Stimulated activated CD4-positive, alpha-beta T cell treated with anti-CD3 and anti-CD28 coated beads, TNF-alpha, amount 100 ng/mL, for 24 hours (primary cell): ENCODE measurements around the gene SMYD3.

Experiments
- DNase-seq, 3 experiments: peaks; one replicate each; pipeline ENCODE4 v3.0.0-alpha.2; 2020; ENCODE audit warnings: low read depth in 3 of 3

The SMYD3 gene

DNA sequence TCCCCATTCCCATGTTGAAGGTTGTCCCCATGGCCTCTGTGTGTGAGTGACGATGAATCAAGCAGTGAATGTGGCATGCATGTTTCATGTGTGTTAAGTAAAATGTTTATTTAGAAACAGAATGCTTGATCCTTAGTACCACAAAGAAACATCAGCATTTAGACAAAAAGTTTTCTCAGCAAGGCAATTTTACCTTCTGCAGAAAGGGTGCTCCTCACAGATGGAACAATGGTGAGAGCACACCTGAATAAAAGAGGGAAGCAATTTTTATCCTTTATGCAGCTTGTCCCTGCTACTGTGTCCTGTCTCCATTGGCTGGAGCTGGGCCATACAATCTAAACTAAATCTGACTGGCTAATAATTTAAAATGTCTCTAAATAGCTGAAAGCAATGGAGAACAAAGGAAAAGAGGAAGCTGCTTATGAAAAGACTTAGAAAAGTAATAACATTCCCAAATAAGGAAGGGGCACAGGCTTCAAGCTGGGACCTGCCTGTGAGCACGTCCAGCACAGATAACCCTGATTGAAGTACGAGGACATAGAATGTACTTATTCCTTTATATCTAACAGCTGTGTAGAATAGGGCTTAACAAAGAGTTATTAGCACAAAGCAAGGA is 8.4 kb upstream of the SMYD3 start:
- DNase-seq = no peak

DNA sequence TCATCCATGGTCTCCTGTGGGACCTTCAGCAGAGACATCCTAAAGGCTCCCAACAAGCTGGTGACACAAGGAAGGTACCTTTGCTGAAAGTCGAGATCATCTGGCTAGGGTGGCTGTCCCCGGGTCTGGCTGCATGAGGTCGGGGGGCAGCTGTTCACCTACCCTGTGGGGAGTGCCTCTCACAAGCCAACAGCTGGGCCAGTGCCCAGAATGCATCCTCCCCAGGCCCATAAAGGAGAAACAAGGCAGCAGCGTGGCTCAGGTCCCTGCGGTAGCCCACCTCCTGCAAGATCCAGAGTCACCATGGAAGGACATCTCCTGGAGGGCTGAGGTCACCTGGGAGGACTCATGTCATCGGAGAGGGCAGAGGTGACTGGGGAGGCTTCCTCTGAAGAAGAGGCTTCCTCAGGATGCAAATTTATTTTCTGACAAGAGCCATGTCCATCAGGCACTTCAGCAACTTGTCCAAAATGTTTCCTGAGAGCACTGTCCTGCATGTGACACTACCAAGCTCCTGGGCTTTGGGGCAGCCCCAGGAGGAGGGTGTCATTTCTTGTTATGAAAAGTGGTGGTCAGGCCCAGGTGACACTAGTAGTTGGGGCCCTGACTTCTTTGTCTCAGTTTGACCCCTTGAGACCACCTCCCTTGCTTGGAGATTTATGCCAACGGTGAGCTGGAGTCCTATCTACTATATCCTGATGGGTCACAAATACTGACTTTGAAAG is 6.7 kb upstream of the SMYD3 start:
- no peak for DNase-seq

DNA sequence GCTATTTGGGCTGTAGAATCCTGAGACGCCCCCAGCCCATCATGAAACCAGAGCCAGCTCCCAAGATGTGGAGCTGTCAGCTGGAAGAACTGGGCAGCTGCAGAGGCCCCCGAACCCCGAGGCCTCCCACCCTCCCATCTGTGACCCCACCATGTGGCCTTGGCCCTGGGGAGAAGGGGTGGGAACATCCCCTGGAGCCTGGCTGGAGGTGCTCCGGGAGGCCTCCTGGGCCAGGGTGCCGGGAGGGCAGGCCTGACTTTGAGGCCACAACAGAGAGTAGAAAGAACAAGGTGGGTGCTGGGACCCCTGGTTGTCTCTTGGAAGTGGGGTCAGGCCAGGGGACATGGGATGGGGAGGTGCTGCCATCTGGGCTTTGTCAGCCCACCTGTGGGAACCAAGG is 6.0 kb upstream of the SMYD3 start:
- DNase-seq = no peak

DNA sequence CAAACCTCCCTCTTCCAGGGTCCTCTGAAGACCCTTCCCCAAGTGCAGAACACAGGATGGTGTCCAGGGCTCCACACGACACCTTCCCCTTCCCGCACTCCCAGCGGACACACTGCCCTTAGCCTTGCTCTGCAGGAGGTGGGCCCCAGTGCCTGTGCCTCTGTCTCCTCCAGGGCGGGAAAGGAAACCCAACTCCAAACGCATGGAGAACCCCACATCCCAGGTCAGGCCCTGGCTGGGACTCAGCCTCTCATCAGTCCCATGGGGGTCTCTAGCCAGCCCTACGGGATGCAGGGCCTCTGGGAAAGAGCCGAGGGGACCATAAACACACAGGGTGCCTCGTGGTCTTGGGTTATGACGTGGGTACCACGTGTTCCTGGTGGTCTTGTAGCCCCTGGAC is 5.6 kb upstream of the SMYD3 start:
- no peak for DNase-seq

DNA sequence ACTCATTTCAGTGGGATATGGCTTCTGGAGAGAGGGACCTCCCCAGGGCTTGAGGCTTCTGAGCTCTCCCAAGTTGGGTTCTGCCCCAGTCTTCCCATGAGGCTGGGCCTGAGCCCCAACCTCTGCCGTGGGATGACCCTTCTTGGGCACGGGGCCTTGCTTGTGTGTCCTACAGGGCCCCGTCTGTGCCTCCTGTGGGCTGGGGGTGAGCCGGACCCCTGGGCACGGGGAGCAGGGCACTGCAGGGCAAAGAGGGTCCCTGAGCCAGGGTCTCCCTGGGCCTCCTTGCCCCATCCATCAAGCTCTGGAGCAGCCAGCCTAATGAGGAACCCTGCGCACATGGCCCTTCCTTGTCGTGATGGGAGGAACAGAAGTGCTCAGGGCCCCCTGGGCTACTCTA is 5.2 kb upstream of the SMYD3 start:
- no peak for DNase-seq

DNA sequence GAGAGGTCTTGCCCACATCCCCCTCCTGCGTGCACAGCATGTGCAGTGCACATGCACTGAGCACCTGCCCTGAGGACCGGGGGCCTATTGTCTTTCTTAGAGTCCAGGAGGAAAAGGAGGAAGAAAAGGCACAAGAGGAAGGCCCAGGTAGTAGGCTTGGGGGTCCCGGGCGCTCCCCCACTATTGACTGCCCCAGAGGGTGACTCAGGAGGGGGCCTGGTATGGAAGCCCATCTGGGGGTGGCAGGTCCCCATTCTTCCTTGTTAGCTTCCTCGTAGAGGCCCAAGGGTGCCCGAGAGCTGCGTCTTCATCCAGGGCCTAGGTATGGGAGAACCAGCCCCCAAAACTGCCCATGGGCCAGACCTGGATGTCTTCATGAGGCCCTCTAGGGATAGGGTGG is 4.1 kb upstream of the SMYD3 start:
- no peak for DNase-seq

DNA sequence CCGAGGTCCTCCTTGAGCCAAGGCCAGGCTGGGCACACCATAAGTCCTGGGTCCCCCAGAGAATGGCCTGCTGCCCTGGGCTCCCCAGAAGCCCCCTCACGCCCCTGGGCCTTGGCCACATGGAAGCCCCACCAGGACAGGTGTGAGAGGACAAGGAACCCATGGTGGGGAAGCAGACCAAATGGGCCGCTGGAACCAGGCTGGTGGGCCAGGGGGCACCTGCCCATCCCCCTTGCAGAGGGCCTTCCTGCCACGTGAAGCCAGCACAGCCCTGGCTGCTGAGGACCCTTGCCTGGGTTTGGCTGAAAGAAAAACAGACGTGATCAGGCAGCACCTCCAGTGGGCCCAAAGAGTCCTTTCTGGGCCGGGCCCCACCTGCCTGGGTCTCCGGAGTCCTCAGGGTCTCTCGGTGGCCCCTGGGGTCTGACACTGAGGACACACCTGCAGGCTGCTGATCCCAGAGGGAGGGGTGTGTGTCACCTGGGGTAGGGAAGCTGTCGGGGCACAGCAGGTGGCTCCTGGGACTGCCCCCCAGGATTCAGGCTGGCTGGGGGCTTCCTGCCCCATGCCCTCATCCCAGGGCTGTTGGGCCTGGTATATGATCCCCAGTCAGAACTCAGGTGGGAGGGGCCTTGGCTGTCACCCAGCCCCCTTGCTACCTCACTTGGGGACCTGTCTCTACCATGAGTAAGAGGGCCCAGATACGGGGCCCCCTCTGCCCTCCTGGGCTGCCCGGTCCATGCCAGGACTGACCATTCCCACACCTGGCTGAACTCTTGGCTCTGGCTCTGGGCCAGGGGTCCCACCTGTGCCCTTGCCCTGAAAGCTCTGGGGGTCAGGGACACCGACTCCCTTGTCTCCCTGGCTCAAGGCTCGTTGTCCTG is 3.3 kb upstream of the SMYD3 start:
- DNase-seq = no peak

DNA sequence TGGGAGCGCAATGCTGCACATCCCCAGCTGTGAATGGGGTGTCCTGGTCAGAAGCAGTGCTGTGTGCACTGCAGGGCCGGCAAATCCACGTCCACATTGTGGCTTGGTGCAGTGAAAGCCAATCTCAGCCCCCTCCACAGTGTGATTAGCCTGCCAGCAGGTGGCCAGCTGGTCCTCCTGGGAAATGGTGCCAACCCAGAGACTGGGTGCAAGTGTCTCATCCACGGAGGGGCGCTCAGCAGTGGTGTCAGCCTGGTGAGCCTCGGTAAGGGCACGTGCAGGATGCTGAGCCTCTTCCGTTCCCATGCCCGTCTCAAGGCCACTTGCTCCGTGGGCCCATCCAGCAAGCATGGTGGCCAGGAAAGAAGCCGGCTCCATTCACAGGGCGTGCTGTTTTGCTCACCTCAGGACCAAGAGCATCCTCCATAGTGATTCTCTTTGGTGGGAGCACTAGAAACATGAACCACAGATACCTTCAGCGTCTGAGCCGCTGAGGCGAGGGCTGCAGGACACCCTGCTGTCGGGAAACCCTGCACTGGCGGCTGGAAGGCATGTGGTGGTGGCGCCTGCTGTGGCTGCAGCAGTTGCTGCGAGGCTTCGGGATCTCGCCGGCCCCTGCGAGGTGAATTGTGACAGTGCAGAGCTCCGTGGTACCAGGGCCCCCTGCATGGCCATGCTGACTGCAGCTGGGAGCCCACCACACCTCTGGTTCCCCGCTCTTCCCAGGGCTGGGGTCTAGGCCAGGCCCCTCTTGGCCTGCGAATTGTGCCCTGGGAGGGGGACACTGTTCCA is 2.0 kb upstream of the SMYD3 start:
- DNase-seq = no peak

DNA sequence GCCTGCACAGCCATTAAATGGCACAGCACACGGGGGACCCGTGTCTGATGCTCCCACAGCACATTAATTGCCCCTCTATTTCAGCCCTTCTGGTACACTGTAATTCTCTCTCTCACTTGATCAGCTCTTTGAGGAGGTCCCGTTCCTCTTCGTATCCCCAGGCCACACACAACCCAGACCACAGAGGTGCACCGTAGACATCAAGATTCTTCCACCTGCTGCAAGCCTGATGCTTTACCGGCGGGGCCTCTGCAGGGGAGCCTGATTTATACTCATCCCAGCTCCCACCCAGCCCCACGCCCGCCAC is 759 bp downstream of the SMYD3 start:
- peak in 1 of 3 experiments; percentile 20 for DNase-seq

DNA sequence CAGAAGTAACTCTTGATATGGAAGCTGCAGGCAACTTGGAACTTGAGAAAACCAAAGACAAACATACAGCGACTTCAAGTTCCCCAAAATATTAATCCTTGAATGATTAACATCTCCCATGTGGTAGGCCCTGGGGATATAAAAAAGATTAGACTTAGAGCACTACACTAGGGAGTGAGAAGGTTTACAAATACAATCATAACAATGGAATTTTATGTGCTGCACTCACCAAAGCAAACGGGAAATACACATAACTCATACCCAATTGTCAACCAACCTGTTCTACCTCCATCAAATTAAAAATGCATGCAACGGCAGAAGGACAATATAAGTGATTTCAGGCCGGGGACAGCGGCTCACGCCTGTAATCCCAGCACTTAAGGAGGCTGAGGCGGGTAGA is 3.7 kb downstream of the SMYD3 start:
- DNase-seq = no peak

DNA sequence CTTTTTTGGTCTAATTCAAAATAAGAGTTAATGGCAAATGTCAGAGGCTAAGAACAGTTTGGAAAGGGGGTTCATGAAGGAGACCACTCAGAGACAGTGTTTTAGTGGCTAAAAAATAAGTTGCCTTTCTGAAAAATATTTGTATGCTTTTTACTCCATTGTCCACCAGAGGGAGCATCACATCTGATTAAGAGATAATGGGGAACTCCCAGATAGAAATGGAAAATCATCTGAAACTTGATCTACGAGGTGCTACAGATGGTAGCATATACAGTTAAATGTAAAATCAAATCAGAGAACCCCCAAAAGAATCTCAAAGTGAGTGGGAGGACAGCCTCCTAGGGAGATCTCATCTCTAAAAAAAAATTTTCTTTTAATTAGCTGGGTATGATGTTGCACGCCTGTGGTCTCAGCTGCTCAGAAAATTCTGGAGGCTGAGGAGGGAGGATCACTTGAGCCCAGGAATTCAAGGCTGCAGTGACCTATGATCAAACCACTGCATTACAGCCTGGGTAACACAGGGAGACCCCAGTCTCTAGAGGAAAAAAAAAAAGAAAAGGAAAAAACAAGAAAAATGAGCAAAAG is 9.7 kb downstream of the SMYD3 start:
- no peak for DNase-seq

DNA sequence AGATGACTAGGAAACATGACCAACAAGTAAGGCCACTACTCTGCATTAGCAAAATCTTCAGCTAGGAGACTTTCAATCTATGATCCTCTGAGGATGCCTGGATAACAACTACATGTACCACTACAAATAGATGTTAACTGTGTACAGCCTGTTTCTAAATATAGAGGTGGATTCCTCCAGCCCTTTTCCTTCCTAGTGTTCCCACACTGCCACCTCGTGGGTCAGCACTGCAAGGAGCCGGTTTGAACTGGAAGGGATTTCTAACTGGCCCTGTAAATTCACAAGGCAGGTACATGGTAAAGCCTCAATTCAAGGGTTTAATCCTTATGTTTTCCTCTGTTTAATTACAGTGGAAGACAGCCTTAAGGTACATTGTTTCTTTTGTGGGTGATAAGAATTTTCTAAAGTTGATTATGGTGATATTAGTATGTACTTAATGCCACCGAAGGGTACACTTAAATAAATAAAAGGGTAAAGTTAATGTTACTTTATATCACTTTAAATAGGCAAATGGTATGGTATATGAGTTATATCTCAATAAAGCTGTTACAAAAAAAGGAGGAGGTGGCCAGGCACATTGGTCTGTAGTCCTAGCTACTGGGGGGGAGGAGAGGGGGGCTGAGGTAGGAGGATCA is 14.4 kb downstream of the SMYD3 start:
- DNase-seq = peak in 1 of 3 experiments; percentile 50

DNA sequence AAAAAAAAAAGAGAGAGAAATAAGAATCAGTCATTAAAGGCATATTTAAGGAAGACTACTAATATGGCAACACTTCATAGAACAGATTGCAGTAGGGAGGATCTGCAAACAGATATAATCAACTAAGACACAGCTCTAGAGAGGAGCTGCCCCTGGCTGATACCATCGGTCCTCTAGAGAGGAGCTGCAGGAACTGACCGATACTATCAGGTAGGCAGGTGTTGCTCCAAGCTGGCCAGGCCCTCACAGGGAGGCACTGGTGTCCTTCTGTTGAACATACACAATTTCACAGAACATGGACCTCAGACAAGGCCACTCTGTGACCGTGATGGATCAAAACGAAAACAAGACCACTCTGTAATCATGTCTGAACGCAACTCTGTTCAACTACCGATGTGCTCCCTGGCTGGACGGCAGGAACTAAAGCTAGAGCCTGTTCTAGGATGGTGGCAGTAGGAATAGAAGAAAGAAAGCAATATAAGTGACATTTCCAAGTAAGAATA is 15.5 kb downstream of the SMYD3 start:
- no peak for DNase-seq

DNA sequence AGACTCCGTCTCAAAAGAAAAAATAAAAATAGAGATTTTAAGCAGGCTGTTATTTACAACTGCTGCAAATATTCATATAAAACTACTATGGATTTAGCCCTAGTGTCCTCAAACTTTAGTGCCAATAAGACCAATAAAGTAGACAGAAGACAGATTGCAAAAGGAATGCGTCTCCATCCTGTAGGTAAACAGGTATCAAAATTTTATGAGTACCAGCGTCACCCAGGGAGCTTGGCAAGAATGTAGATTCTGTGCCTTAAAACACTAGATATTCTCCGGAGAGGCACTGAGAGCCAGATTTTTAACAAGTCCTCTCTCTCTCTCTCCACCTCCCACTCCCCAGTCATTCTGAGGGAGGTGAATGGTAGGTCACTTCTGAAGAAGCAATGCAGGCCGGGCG is 18.4 kb downstream of the SMYD3 start:
- DNase-seq = no peak

DNA sequence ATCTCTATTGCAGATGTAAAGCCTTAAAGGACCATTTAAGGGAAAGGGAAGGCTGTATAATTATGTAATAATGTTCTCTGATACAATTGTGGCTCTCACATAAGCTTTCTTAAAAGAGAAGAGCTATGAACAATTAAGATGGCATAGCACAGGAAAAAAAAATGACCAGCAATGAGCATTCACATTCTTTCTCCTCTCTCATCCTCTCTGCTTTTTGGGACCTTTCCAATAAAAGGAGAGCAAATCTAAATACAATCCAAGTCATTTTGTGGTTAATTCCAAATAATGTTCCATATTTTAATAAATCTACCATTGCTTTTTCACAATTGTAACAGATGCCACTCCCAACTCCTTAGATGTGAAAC is 23.5 kb downstream of the SMYD3 start:
- DNase-seq = no peak

DNA sequence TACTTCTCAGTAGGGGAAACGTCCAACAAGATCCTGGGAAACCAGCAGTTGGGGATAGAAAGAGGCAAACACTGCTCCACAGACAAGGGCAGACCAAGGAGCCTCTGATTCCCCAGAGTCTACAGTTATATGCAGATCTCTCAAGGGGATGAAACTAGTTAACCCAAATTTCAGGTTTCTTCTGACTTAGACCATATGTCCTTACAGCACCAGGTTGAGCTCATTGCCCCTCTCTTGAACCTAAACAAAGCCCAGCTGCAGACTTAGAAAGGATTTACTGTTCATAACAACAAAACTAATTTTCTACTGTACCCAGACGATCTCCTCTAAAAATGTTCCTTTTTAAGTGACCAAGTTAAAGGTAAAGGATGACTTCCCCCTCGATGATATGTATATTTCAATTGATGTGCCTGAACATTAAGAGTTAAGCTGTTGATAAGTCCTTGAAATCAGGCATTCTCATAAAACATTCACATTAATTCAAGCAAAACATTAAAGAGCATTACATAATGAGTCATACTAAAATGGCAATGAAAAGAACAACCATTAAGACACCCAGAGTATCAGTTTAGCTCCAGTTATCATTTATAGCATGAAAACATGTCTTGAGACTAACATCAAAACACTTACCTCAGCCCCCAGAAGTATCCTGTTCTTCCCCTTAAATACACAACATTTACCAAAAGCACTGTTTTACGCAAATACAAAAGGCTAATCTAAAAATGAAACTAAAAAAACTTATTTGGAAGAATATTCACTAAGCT is 24.1 kb downstream of the SMYD3 start:
- DNase-seq = no peak

DNA sequence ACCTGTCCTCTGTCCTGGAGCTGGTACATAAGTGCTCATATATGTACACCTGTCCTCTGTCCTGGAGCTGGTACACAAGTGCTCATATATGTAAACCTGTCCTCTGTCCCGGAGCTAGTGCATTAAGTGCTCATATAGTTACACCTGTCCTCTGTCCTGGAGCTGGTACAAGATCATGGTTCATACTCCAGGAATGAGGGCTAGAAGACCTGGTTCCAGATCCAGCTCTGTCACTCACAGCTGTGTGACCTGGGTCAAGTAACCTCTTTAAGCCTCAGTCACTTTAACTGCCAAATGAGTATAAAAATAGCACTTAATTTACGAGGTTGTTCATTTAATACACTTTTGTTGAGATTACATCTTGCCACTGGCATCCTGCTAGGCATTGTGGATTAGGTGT is 28.0 kb downstream of the SMYD3 start:
- DNase-seq = no peak

DNA sequence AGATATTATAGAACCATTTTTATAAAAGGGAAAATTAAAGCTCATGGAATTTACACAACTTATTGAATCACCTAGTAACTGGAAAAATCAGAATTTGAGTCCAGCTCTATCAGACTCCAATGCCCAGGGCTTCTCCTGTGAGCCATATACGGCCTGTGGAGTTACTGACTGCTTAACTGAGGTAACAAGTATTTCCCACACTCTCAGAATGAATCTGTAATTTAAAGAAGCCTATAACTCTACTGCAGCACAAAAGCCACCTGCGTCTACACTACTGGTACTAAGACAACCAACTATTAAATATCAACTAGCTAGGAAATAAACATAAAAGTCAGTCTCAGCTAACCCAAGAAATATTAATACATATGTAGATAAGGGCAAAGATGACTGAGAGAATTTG is 29.4 kb downstream of the SMYD3 start:
- DNase-seq = no peak

DNA sequence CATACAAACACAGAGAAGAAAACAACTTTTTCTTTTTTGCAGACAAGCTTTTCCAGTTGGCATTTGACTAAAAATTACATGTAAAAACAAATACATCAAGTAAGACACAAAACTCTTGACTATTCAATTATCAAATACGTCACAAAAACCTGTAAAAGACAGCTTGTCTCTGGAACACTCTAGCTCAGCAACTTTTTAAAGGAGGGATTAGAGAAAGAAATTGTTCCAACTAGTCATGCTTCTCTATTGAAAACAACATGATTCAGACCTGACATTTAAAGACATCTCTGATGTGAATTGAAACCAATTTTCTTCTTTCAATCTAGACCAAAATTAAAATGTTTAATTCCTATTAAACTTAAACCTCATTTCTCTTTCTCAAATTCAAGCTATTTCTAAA is 30.3 kb downstream of the SMYD3 start:
- DNase-seq = no peak

DNA sequence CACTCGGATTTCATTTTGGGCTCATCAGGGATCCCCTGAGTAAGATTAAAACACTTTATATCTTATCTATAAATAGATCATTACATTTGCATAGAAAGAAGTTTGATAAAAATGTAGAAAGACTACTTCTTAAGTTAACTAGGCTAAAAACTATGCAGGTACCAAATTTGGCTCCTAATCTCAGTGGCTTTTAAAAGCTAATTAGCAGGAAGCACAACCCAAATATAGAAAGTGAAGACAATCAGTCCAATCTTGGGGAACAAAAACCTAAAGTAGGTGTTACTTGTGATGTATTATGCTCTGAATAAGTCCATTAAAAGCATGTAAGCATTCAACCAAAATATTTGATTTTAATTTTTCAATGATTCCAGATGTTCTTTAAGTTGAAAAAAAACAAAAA is 35.4 kb downstream of the SMYD3 start:
- no peak for DNase-seq

DNA sequence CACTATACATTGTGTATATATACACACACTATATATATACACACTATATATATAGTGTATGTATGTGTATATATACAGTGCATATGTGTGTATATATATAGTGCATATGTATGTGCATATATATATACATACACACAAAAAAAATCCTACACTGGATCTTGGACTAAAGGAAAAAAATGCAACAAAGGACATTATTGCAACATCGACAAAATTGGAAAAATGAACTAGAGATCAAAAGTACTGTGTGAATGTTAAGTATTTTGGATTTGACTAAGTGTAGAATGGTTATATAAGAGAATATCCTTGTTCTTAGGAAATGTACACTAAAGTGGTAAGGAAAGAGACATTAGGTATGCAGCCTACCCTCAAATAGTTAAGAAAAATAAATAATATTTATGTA is 36.5 kb downstream of the SMYD3 start:
- no peak for DNase-seq
